Retinal pigment epithelial cell (primary cell): ENCODE data around the gene CDK15.
"Not testable (repeated sequence)": the region's sequence is repeated elsewhere in the genome, so short reads cannot be mapped to it uniquely, and the experiment has no call there.

ENCODE experiments used
- DNase-seq: peaks from one replicate; pipeline ENCODE4 v3.0.0-alpha.2; 2010; ENCODE audit warnings: low read depth
- H3K4me3 ChIP-seq: 2 replicates; pipeline ENCODE4 v1.5.1; 2011; ENCODE audit warnings: mild to moderate bottlenecking, low read length, control low read depth, moderate library complexity
- CTCF ChIP-seq: conservative IDR thresholded peaks from 2 replicates; pipeline ENCODE4 v1.5.1; 2011; ENCODE audit warnings: low read depth, low read length, control low read depth, inconsistent platforms

CDK15 gene

GRCh38 chr2:201796478-201796865 is 9.9 kb upstream of the CDK15 start:
- H3K4me3 ChIP-seq, result no peak overlapping the region
- TF ChIP-seq CTCF, result no peak

GRCh38 chr2:201797175-201797840 is 9.0 kb upstream of the CDK15 start:
- TF ChIP-seq CTCF, result no peak
- no peak for DNase-seq
- no peak overlapping the region for H3K4me3 ChIP-seq

More at GRCh38 chr2:201796478-201796865, 9.9 kb upstream of the CDK15 start:
- DNase-seq, result no peak

GRCh38 chr2:201798252-201798913 is 8.0 kb upstream of the CDK15 start:
- DNase-seq, result no peak
- TF ChIP-seq CTCF, result no peak
- no peak overlapping the region for H3K4me3 ChIP-seq

- H3K4me3 ChIP-seq, DNase-seq: not testable (repeated sequence)
- TF ChIP-seq CTCF, result peak; percentile 28
Observed at GRCh38 chr2:201798914-201799285, 7.4 kb upstream of the CDK15 start.

- DNase-seq, result no peak
- no peak for TF ChIP-seq CTCF
- no peak overlapping the region for H3K4me3 ChIP-seq
Observed at GRCh38 chr2:201807452-201807999, 1.2 kb downstream of the CDK15 start.

GRCh38 chr2:201808027-201808426 is 1.7 kb downstream of the CDK15 start:
- TF ChIP-seq CTCF, result no peak
- no peak overlapping the region for H3K4me3 ChIP-seq
- DNase-seq, result no peak

GRCh38 chr2:201809633-201810032 is 3.3 kb downstream of the CDK15 start:
- H3K4me3 ChIP-seq, result no peak overlapping the region
- no peak for TF ChIP-seq CTCF
- DNase-seq, result no peak

GRCh38 chr2:201810604-201811003 is 4.3 kb downstream of the CDK15 start:
- not testable (repeated sequence) for H3K4me3 ChIP-seq, DNase-seq
